ENCODE data around the gene DNAJC11.
A peak's percentile ranks its signal among the peaks of the same experiment; 100 is the strongest.

DNAJC11 gene

DNA sequence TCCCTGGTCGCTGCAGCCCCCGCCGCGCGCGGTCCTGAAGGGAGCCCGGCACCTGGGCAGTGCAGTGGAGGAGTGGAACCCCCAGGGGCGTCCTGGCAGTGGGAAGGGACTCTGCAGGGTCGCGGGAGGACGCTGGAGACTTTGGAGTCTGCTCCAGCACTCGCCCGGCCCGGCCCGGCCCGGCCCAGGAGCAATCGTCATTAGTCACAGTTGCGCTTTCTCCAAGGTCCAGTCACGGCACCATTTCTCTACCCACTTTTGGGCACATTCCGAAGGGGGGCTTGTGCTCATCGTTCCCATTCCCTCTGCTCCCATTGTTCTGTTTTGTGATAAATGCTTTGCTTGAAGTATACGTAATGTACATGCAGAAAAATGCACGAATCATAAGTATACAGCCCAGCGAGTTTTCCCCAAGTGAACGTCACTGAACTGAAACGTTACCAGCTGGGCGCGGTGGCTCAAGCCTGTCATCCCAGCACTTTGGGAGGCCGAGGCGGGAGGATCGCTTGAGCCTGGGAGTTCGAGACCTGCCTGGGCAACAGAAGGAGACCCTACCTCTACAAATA is 75.9 kb downstream of the DNAJC11 start:
- DNase-seq (ENCODE audit: low read depth in 3 of 3) = peak in 1 of 3 donors; percentile 7

DNA sequence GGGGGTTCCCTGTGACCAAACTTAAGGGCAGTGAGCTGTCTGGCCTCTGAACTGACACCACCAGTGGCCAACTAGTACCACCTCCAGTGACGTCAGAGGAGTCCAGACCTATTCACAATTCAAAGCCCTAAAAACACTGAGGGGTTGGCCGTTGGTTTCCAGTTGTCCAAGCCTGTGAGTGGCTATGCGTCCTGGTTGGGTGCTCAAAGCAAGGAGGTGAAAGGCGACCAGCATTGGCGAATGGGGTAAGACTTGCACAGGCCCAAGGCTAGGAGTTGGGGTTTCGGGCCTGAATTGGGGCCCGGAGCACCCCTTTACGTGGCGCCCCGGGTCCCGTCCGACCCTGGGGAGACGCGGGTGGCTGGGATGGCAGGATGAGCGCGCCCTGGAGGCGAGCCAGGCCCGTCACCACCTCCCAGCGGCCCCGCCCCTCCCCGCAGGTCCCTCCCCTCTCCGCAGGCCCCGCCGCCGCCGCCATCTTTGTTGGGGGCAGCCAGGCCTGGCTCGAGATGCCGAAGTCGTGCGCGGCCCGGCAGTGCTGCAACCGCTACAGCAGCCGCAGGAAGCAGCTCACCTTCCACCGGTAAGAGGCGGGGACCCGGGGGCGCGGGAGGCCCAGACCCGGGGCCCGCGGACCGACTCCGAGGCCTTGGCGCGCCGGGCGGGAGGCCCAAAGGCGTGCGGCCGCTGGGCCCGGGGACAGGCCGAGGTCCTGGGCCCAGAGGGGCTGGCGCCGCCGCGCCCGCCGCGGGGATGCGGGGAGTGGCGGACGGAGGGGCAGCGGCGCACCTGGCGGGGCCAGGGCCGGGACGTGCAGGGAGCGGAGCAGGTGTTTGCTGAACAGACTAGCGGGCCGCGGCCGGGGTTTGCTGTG is 76.7 kb downstream of the DNAJC11 start, which contains the start of gene THAP3:
Gene THAP3 (plus strand): TSS at position 159 of the 874 bp plus-strand sequence. CDS start 351 bp downstream, at position 510.
- peak; percentile 75 to 91 (median 75) for DNase-seq (ENCODE audit: low read depth in 3 of 3)

DNA sequence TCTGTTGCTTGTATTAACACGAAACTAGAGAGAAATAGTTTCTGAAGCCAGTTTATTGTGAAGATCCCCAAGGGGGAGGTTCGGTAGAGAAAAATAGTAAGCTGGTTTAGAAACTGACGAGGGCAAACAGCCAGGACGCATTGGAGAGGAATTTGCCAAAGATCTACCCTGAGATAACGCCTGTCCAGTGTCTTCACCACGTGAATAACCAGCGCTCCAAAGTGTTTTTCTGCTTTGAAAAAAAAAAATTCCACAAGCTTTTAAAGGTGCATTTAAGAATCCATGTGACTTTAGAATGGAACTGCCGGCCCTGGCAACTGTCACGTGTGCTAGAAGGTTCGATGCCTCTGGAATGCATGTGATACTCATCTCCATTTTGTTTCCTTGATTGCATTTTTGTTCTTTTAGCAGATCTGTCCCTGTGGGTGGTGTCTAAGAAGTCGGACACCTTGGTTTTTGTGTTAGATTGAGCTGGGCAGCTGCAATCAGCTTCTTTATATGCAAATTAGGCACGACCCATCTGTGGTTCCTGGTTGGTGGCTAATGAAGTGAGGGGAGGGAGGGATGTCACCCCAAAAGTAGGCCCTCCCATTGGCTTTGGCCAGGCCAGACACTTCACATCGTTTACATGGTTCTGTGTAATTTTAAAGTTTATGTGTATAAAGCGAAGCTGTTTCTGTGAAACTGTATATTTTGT is 78.2 kb downstream of the DNAJC11 start:
- no peak for DNase-seq (ENCODE audit: low read depth in 3 of 3)

DNA sequence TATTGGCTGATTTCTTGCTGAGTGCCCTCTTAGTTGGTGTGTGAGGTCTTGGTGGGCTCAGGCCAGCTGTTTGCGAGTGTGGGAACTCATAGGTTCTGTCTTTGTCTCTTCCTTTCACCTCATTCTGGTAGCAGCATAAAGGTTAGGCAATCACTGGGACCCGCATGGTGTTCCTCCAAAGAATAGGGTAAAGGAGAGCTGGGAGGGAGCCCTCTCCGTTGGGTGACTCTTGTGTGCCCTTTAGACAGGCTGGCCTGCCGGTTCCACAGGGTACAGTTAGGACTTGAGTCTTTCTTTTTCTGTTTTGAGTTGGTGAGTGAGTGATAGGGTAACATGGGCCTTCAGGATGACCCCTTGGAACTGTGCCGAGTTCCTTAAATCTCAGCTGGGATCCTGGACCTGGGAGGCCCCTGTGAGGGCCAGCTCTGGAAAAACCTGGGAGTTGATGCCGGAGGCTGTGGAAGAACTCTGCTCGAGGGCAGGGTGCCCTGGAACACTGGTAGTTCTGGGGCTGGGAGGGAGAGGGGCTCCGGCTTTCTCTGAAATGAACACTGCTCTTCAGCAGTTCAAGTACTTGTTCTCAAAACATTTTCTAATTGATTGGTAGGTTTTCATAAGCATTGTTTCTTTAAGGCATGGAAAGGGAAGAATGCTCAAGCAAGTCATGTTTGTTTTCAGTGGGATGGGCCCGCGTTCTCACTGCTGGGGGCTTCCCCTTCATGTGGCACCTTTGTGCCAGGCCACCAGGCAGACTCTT is 79.0 kb downstream of the DNAJC11 start:
- DNase-seq (ENCODE audit: low read depth in 3 of 3) = no peak

DNA sequence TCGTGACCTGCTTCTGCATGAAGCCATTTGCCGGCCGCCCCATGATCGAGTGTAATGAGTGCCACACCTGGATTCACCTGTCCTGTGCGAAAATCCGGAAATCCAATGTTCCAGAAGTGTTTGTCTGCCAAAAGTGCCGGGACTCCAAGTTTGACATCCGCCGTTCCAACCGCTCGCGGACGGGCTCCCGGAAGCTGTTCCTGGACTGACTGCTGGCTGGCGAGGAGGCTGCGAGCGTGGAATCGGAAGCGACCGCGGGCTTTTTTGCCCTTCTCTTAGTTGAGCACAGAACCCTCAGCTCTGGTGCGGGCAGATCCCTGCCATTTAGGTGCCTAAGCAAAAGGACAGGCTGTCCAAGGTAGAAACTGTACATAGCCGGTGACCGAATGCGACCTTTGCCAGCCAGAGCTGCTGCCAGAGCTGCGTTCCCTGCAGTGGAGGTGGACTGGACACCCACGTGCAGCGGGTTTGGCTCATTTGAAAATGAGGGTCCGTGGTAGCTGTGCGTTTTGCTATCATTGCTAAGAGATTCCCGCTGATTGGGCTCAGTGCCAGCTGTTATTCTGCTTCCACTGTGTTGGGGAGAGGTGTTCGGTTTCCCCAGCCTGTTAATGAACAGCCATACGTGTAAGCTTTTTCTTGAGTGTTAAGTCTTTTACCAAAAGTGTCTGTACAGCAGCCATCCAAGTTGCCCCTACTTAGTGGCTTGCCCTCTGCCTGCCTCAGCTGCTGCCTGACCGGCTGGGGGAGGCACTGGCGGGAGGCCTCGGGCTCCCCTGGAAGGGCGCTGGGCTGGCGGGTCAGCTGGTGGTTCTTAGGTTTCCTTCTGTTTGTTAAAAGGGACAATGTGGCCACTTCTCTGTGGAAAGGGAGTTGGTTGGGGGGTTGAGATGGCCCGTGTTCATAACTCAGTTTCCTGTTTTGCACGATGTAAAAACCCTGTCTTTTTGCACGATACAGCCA is 79.9 kb downstream of the DNAJC11 start:
- DNase-seq (ENCODE audit: low read depth in 3 of 3) = no peak

DNA sequence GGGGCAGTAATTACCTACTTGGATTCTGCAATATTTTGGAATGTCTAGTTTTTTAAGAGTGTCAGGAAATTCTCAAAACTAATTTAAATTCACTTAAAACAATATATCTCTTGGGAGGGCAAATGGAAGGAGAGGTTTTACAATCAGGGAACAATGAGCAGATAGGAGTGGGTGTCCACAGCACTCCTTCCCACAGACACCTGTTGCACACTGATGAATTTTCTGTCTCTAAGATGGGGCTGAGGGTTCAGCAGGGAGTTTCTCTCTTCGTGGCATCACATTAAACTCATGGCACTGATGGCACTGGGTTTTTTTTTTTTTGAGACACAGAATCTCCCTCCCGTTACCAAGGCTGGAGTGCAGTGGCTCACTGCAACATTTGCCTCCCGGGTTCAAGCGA is 82.6 kb downstream of the DNAJC11 start:
- no peak for DNase-seq (ENCODE audit: low read depth in 3 of 3)

DNA sequence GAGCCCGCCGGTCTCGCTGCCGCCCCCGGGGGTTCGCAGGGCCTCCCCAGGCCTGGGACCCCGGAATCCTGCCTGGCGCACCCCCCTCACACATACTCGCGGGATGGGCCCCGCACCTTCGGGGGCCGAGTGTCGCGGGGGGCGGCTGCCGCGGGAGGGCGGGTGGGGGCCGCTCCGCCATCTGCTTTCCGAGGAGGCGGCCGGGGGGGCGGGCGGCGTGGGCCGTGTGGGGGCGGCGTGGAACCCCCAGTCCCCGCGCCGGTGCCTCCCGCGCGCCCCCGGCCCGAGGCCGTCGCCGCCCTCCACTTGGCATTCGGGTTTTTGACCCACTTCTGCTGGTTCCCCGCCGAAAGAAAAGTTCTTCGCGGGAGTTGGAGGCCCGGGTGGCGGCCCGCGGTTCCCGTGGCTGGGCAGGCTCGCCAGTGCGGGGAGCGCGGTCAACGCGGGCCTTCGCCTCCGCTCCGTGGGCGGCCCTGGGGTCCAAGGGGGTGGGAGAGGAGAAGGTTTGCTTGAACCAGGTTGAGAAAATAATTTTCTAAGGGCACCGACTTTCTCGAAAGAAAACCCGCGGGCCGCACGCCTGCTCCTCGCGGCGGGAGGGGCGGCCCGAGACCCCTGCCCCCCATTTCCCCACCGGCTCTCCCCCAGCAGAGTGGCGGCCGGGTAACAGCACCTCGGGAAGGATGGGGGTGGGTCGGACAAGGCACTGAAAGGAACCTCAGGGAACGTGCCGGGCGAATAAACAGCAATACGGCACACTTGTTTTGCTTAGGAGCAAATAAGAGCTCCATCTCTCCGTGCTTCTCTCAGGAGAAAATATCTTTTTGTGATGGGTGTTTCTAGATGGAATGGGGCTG is 86.5 kb downstream of the DNAJC11 start:
- DNase-seq (ENCODE audit: low read depth in 3 of 3) = no peak

DNA sequence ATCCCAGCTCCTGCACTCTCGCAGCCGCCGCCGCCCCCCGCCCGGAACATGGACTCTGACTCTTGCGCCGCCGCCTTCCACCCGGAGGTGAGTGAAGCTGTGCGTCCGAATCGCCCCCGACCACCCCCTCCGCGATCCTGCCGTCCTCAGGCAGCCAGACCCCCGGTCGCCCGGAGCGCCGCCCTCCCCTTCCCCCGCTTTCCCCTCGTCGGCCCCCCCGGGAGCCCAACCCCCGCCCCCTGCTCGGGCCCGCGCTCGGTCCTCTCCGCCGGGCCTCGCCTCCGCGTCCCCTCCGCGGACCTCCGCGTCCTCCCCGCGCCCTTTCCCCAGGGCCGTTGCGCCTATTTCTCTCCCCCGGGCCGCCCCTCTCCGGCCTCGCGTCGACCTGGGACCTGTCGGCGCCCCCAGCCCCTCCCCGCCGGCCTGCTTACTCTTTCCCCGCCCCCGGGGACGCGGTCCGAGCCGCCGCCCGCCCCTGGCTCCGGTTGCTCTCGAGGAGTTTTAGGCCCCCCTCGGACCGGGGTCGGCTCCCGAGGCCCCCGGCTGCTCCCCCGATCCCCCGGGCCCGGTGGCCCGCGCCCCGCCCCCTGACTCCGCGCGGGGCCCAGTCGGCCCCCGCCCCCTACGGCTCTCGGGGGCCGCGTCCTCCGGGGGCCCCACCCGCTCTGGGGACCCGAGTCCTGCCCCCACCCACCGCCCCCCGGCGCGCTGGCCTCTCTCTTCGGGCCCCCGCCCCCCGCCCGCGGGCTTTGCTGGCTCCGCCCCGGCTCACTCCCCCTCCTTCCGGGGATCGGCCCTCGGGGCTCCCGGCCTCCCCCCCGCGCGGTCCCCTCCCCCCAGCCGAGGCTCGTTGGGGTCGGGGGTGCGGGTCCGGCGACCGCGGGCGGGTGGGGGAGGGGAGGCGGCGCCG is 87.3 kb downstream of the DNAJC11 start:
- DNase-seq (ENCODE audit: low read depth in 3 of 3) = peak in 1 of 3 donors; percentile 63

DNA sequence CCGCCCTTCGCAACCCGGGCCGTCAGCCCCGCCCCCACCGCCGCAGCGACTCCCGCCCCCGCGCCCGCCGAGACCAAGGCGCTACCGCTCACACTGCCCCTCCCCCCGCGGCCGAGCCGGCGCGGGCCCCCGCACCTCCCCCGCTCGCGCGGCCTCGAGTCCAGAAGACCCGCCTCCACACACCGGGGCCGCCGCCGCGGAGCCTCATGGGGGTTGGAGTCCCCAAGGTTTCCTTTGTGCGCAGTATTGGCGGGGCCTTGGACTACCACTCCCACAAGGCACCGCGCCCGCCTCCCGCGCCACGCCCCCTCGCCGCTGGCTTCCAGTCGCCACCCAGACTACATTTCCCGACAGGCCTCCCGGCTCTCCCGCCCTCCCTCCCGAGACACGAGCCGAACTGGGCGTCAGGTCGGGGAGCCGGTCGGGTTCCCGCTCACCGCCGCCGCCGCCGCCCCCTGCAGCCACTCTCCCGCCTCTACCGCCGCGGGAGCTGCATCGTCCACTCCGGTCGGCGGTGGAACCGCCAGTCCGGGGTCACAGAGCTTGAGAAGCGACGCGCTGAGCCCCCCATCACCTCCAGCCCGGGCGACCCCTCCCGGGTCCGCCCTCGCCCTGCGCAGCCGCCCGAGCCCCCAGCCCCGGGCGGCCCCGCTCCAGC is 88.1 kb downstream of the DNAJC11 start, which contains the start of gene PHF13:
Gene PHF13 (plus strand): TSS at position 371 of the 658 bp plus-strand sequence. CDS start 336 bp downstream, outside the sequence.
- peak; percentile 99 to 100 (median 99) for DNase-seq (ENCODE audit: low read depth in 3 of 3)

DNA sequence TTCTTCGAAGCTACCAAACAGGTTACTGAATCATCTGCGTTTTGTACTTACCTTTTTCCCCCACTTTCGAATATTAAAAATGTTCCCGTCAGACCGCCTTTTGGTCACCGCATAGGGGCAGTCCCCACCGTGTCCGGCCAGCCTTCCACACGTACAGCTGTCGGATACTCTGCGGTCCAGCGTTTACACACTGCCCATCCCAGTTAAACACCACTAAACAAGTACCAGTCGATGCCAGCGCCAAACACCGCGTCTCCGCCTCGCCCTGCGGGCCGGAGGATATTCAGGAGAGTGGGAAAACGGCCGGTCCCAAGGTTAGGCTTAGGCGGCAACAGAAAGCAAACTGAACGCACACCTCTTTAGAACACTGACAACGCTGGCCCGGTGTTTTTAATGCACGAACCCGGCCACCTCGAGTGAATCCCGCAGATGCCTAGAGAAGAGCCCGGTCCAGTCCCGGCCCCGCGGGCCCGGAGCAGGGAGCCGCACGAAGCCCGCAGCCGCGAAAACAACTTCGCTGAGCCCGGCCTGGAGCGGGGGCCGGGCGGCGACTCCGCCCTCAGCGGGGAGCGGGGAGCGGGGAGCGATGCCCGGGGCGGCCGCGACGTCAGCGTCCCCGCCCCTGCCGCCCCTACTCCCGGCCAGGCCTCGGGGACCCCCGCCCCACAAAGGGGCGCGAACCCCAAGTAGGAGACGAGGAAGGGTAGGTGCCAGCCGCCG is 88.8 kb downstream of the DNAJC11 start:
- peak in 1 of 3 donors; percentile 24 for DNase-seq (ENCODE audit: low read depth in 3 of 3)

DNA sequence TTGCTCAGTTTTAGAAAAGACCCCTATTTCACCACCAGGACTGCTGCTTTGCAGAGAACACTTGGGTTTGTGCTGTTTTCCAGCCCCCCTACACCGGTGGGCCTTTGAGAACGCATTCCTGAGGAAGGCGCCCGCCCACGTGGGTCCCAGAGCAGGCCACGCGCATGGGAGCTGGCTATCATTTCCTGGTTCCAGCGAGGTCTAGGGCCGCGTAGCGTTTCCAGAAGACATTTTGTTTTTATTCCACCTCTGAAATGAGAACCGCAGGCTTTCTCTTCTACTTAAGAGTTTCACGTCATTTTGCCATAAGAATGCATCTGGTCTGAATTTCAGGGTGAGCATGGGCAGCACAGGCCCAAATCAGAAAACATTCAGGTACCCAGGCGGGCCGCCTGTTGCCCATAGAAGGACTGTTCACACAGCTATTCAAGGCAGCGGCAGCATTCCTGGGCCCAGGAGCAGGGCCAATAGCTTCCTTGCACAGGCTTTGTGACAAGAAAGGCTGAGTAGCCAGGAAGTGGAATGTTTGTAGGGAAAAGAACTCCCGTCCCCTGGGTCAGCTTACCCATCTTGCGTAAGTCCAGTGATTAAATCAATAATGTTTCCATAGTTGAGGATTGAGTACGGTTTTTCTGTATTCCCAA is 97.6 kb downstream of the DNAJC11 start:
- no peak for DNase-seq (ENCODE audit: low read depth in 3 of 3)

DNA sequence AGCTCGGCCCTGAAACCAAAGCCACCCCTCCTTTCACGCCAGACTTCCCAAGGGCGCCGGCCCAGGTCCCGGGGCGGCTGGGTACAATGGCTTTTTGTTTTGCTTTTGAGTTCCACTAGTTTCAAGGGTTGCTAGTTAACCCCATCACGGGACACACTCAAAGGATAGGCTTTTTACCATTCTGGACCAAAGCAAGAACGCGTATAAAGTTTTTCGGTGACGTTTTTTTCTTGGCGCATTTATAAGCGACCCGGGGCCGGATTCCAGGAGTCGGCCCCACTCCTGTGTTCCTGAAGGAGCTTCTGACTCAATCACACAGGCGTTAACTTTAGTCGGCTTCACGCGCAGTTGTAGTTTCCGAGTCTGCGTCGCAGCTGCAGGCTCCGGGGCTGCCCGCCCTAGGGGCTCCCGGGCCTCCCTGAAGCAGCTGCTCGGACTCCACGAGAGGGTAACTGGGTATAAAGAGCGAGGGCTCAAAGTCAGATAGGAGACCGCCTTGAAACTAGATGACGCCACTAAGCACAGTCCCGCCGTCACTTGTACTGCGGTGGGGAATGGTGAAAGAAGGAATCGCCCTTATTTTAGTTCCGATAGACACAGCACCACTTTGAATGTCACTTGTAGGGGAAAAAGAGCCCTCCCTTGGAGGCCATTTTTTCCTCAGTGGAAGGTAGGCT is 98.2 kb downstream of the DNAJC11 start:
- DNase-seq (ENCODE audit: low read depth in 3 of 3) = peak in 1 of 3 donors; percentile 54

DNA sequence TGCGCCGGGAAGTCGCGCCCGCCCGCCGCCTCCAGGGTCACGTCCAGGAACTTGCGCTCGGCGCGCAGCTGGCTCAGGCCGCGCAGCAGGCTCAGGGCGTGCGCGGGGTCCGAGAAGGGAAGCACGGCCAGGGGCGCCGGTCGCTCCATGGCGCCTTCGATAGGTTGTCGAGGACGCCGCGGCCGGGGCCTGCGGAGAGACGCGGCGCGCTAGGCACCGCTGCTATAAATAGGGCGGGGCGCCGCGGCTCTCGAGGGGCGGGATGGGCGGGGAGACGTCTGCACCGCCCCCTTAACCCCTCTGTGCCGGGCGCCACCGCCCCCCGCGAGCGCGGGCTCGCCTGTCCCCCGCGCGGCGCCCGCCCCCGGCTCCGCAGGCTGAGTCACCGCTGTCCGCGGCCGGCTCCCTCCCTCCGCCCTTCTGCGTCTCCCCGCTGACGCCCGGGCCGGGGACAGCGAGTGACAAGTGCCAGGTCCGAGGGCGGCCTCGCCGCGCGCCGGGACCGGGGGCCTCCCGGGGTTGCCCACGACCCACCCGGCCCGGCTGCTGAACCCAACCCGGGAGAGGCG is 98.9 kb downstream of the DNAJC11 start, which contains the start of gene KLHL21:
Gene KLHL21 (minus strand): TSS at position 201 of the 569 bp plus-strand sequence. CDS start 52 bp downstream, at position 149.
- DNase-seq (ENCODE audit: low read depth in 3 of 3) = peak; percentile 76 to 81 (median 80)

DNA sequence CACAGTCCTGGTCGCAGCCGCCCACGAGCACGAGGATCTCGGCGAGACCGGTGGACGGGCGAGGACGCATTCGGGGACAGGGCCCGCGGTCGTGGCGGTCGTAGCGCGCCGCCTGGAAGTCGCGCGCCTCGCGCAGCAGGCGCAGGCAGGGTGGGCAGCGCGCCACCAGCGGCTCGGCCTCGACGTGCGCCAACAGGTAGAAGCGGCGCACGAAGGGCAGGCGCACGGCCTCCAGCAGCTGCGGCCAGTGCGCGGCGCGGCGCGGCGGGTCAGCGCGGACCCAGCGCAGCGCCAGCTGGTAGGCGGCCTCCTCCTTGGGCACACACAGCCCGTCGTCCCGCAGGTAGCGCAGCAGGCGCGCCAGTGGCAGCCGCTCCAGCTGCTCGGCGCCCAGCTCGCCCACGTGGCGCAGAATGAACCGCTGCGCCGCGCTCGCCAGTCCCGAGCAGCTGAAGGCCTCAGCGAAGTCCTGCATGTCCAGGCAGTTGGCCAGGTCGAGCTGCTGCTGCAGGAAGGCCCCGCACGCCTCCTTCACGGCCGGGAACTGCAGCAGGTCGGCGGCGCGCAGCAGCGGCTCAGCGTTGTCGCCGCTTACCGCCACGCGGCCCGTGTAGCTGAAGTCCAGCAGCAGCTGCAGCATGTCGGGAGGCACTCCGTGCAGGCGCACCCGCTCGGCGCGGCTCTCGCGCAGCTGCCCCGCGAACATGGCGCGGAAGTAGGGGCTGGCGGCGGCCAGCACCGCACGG is 99.5 kb downstream of the DNAJC11 start:
- no peak for DNase-seq (ENCODE audit: low read depth in 3 of 3)
